ENCODE data around the gene HLTF.

- no peak for TF ChIP-seq CTCF (IDR thresholded peaks at IDR 0.05)
- TF ChIP-seq POLR2A (IDR thresholded peaks at IDR 0.05), result no peak
These were observed 36.6 kb upstream of the HLTF start for GRCh38 chr3:149122721-149123578.

Data from heart left ventricle (tissue), 13 donors.